Mesendoderm (in vitro differentiated cells): ENCODE data around the gene GADD45G.
A peak's percentile ranks its signal among the peaks of the same experiment; 100 is the strongest.

Source experiments
- DNase-seq: peaks from one replicate; pipeline ENCODE4 v3.0.0; 2013
- H2AK5ac ChIP-seq: 2 replicates; pipeline ENCODE4 v1.6.1; 2013; ENCODE audit warnings: low read length, inconsistent platforms
- H2BK120ac ChIP-seq: 2 replicates; pipeline ENCODE4 v1.6.1; 2013; ENCODE audit warnings: low read depth, mild to moderate bottlenecking, low read length, moderate library complexity, mixed read lengths
- H2BK15ac ChIP-seq: replicated peaks from 2 replicates; pipeline ENCODE4 v1.6.1; 2013; ENCODE audit warnings: low read depth, mild to moderate bottlenecking, moderate library complexity
- H2BK5ac ChIP-seq: 2 replicates; pipeline ENCODE4 v1.6.1; 2013; ENCODE audit warnings: low read length, inconsistent platforms
- H3K18ac ChIP-seq: 2 replicates; pipeline ENCODE4 v1.6.1; 2013; ENCODE audit warnings: mild to moderate bottlenecking, low read length, mixed read lengths
- H3K23ac ChIP-seq: one replicate; pipeline ENCODE4 v1.6.1; 2013; ENCODE audit warnings: low read length
- H3K27ac ChIP-seq: 2 replicates; pipeline ENCODE4 v1.5.1; 2013; ENCODE audit warnings: low read depth, mild to moderate bottlenecking, inconsistent platforms, low read length, moderate library complexity
- H3K27me3 ChIP-seq: 2 replicates; pipeline ENCODE4 v1.6.1; 2013; ENCODE audit warnings: low read length, control low read depth, mild to moderate bottlenecking, inconsistent platforms; ENCODE audit not compliant: insufficient read depth, poor library complexity
- H3K36me3 ChIP-seq: 2 replicates; pipeline ENCODE4 v1.6.1; 2013; ENCODE audit warnings: low read length, inconsistent platforms; ENCODE audit not compliant: control insufficient read depth, insufficient read depth
- H3K4ac ChIP-seq: one replicate; pipeline ENCODE4 v1.6.1; 2013; ENCODE audit warnings: low read depth, mild to moderate bottlenecking, low read length, moderate library complexity
- H3K4me1 ChIP-seq: 2 replicates; pipeline ENCODE4 v1.6.1; 2013; ENCODE audit warnings: low read depth, low read length, inconsistent platforms; ENCODE audit not compliant: control insufficient read depth
- H3K4me2 ChIP-seq: 2 replicates; pipeline ENCODE4 v1.6.1; 2013; ENCODE audit warnings: low read length
- H3K4me3 ChIP-seq: 2 replicates; pipeline ENCODE4 v1.5.1; 2013; ENCODE audit warnings: mild to moderate bottlenecking, low read length
- H3K56ac ChIP-seq: one replicate; pipeline ENCODE4 v1.6.1; 2013; ENCODE audit warnings: low read length
- H3K79me1 ChIP-seq: 2 replicates; pipeline ENCODE4 v1.6.1; 2013; ENCODE audit warnings: low read length, inconsistent platforms
- H3K79me2 ChIP-seq: 2 replicates; pipeline ENCODE4 v1.6.1; 2013; ENCODE audit warnings: mild to moderate bottlenecking, low read length; ENCODE audit not compliant: control insufficient read depth, insufficient read depth
- H3K9ac ChIP-seq: 2 replicates; pipeline ENCODE4 v1.6.1; 2013; ENCODE audit warnings: low read length, inconsistent platforms
- H4K5ac ChIP-seq: one replicate; pipeline ENCODE4 v1.6.1; 2013; ENCODE audit warnings: low read length
- H4K8ac ChIP-seq: one replicate; pipeline ENCODE4 v1.6.1; 2013; ENCODE audit warnings: low read depth, mild to moderate bottlenecking, control low read depth, low read length, moderate library complexity
- WGBS: extraction: QIAGEN DNeasy Blood & Tissue Kit; methylation state at CpG from one replicate; pipeline ENCODE4 v1.1.7; 2013; ENCODE audit warnings: low lambda C conversion rate, missing lambda C conversion rate; ENCODE audit not compliant: insufficient coverage; ENCODE audit errors: extremely low coverage; 5-methylcytosine and 5-hydroxymethylcytosine counted together

Gene GADD45G

GRCh38 chr9:89591274-89592212 is 13.3 kb upstream of the GADD45G start:
- Histone ChIP-seq H3K27me3 (no peaks in the 10 kb centered on the region), H3K27ac (no peak overlapping the region), H2BK5ac (no peak overlapping the region), H3K79me1 (no peaks in the 10 kb centered on the region), H3K9ac (no peak overlapping the region), H2AK5ac (no peak overlapping the region), H4K8ac (no peak overlapping the region), H3K79me2 (no peaks in the 10 kb centered on the region), H3K18ac (no peak overlapping the region), H4K5ac (no peak overlapping the region), H3K4me1 (no peaks in the 10 kb centered on the region), H3K4me2 (no peak overlapping the region), H3K4ac (no peak overlapping the region), H3K4me3 (no peak overlapping the region), H3K36me3 (no peaks in the 10 kb centered on the region), H2BK120ac (no peak overlapping the region), H2BK15ac (no peak overlapping the region), H3K56ac (no peak overlapping the region), H3K23ac (no peak overlapping the region)
- no peak for DNase-seq
- no CpG with 5 or more reads among the region's 15 CpGs for WGBS

- Histone ChIP-seq H2BK15ac (no peak overlapping the region), H3K27ac (no peak overlapping the region), H3K4ac (no peak overlapping the region), H3K36me3 (no peaks in the 10 kb centered on the region), H4K5ac (no peak overlapping the region), H3K4me1 (no peaks in the 10 kb centered on the region), H3K9ac (no peak overlapping the region), H3K4me3 (no peak overlapping the region), H3K79me1 (no peaks in the 10 kb centered on the region), H3K4me2 (no peak overlapping the region), H4K8ac (no peak overlapping the region), H3K56ac (no peak overlapping the region), H3K18ac (no peak overlapping the region), H2BK120ac (no peak overlapping the region), H2AK5ac (no peak overlapping the region), H2BK5ac (no peak overlapping the region), H3K79me2 (no peaks in the 10 kb centered on the region), H3K27me3 (no peaks in the 10 kb centered on the region), H3K23ac (no peak overlapping the region)
- WGBS = no CpG with 5 or more reads among the region's 12 CpGs
- DNase-seq = no peak
Observed at GRCh38 chr9:89592213-89592815, 12.5 kb upstream of the GADD45G start.

GRCh38 chr9:89592963-89593726 is 11.7 kb upstream of the GADD45G start:
- H3K18ac ChIP-seq = no peak overlapping the region
- no peak overlapping the region for H3K27ac ChIP-seq
- no peak overlapping the region for H2BK120ac ChIP-seq
- no peaks in the 10 kb centered on the region for H3K79me2 ChIP-seq
- no peak overlapping the region for H3K23ac ChIP-seq
- H3K56ac ChIP-seq = no peak overlapping the region
- no peak overlapping the region for H2BK15ac ChIP-seq
- H2AK5ac ChIP-seq = no peak overlapping the region
- H3K27me3 ChIP-seq = no peaks in the 10 kb centered on the region
- H2BK5ac ChIP-seq = no peak overlapping the region
- no peaks in the 10 kb centered on the region for H3K36me3 ChIP-seq
- no peak overlapping the region for H4K8ac ChIP-seq
- H3K4me3 ChIP-seq = no peak overlapping the region
- H3K4me1 ChIP-seq = no peaks in the 10 kb centered on the region
- no peak overlapping the region for H3K4me2 ChIP-seq
- H3K9ac ChIP-seq = no peak overlapping the region
- H4K5ac ChIP-seq = no peak overlapping the region
- peak; percentile 97 for DNase-seq
- H3K79me1 ChIP-seq = no peaks in the 10 kb centered on the region
- no CpG with 5 or more reads among the region's 13 CpGs for WGBS
- H3K4ac ChIP-seq = no peak overlapping the region

- WGBS = no CpG with 5 or more reads among the region's 14 CpGs
Observed at GRCh38 chr9:89593727-89594427, 10.9 kb upstream of the GADD45G start.

GRCh38 chr9:89594811-89595550 is 9.8 kb upstream of the GADD45G start:
- Histone ChIP-seq H3K36me3 (no peaks in the 10 kb centered on the region), H3K4me2 (no peak overlapping the region), H3K9ac (no peak overlapping the region), H2AK5ac (no peak overlapping the region), H3K27ac (no peak overlapping the region), H2BK5ac (no peak overlapping the region), H2BK15ac (no peak overlapping the region), H2BK120ac (no peak overlapping the region), H3K4me1 (no peaks in the 10 kb centered on the region), H3K23ac (no peak overlapping the region), H3K4ac (no peak overlapping the region), H3K27me3 (no peaks in the 10 kb centered on the region), H3K79me1 (no peaks in the 10 kb centered on the region), H4K8ac (no peak overlapping the region), H3K56ac (no peak overlapping the region), H4K5ac (no peak overlapping the region), H3K4me3 (no peak overlapping the region), H3K79me2 (no peaks in the 10 kb centered on the region), H3K18ac (no peak overlapping the region)
- no CpG with 5 or more reads among the region's 8 CpGs for WGBS
- DNase-seq = no peak

More at GRCh38 chr9:89593727-89594427, 10.9 kb upstream of the GADD45G start:
- H4K5ac ChIP-seq = no peak overlapping the region
- no peak overlapping the region for H3K9ac ChIP-seq
- H3K36me3 ChIP-seq = no peaks in the 10 kb centered on the region
- H3K23ac ChIP-seq = no peak overlapping the region
- H3K56ac ChIP-seq = no peak overlapping the region
- no peak overlapping the region for H3K4ac ChIP-seq
- no peak overlapping the region for H3K27ac ChIP-seq
- no peaks in the 10 kb centered on the region for H3K79me1 ChIP-seq
- H3K27me3 ChIP-seq = no peaks in the 10 kb centered on the region
- no peak overlapping the region for H2BK120ac ChIP-seq
- H3K18ac ChIP-seq = no peak overlapping the region
- no peak overlapping the region for H2BK15ac ChIP-seq
- no peak overlapping the region for H3K4me3 ChIP-seq
- no peak overlapping the region for H3K4me2 ChIP-seq
- peak; percentile 85 for DNase-seq
- no peak overlapping the region for H4K8ac ChIP-seq
- H2AK5ac ChIP-seq = no peak overlapping the region
- H3K4me1 ChIP-seq = no peaks in the 10 kb centered on the region
- H3K79me2 ChIP-seq = no peaks in the 10 kb centered on the region
- H2BK5ac ChIP-seq = no peak overlapping the region
